HepG2 (cell line): Measurements from ENCODE around the gene VEGFA. TPM values are rescaled to one million over a fixed set of nuclear protein-coding genes. Genes with fewer than 3 reads are reported as not detected.
A peak's percentile ranks its signal among the peaks of the same experiment; 100 is the strongest.

Source experiments
- ATAC-seq: fragments of 200-7000 bp; cut with Tn5 transposase; 3 replicates; pipeline ENCODE4 v1.9.1; 2020; ENCODE audit warnings: mild to moderate bottlenecking, moderate library complexity
- BruUV-seq: library from RNA; stranded (reverse); fragments of 400-500 nt; replicated peaks from 2 replicates; lab custom pipeline; 2021; lab: Mats Ljungman, UMichigan
- CTCF ChIA-PET: fragments of 300-600 bp; formaldehyde crosslinking; extraction: SDS; loops from one replicate; lab custom pipeline; 2021; ENCODE audit warnings: low total read pairs, inconsistent platforms, low intra/inter-chr PET ratio; lab: Yijun Ruan, JAX
- POLR2A ChIA-PET: fragments of 350-600 bp; sonication (Branson Sonifier 250); formaldehyde crosslinking; loops from one replicate; lab custom pipeline; 2020; ENCODE audit warnings: antibody characterized with exemption, inconsistent platforms; lab: Yijun Ruan, JAX
- DNase-seq: peaks from one replicate; pipeline ENCODE4 v3.0.0-alpha.2; 2015; ENCODE audit warnings: low spot score
- FAIRE-seq: peaks from 3 replicates; lab custom pipeline; 2011; peaks lifted over from hg19 to GRCh38; lab: Jason Lieb, UNC
- H2AFZ ChIP-seq: one replicate; pipeline ENCODE4 v1.6.1; 2011; ENCODE audit warnings: low read length, inconsistent platforms
- H3K27ac ChIP-seq: fragments of 300-600 bp; 3 replicates; pipeline ENCODE4 v1.8.0; 2011; ENCODE audit warnings: mixed run types, mild to moderate bottlenecking, mixed read lengths, low read length, inconsistent platforms; ENCODE audit not compliant: insufficient read depth; ENCODE audit errors: extremely low read length
- H3K27me3 ChIP-seq, 2 experiments: fragments of 200-600 bp in 1 of 2; 2 replicates in 1 of 2; 3 replicates in 1 of 2; pipeline versions ENCODE4 v1.6.0 to v1.8.0; 2011; ENCODE audit warnings: low read length in 2 of 2, mild to moderate bottlenecking in 2 of 2, moderate library complexity in 2 of 2, inconsistent platforms in 1 of 2; ENCODE audit not compliant: insufficient read depth in 2 of 2, control insufficient read depth in 1 of 2
- H3K36me3 ChIP-seq, 2 experiments: fragments of 200-600 bp in 1 of 2; replicated peaks in 1 of 2; 2 replicates in 1 of 2; 3 replicates in 1 of 2; pipeline versions ENCODE4 v1.5.1 to v1.8.0; 2011; ENCODE audit warnings: low read length in 2 of 2, inconsistent platforms in 1 of 2; ENCODE audit not compliant: insufficient read depth in 2 of 2, control insufficient read depth in 1 of 2
- H3K4me1 ChIP-seq: 2 replicates; pipeline ENCODE4 v1.5.1; 2012; ENCODE audit warnings: low read length, inconsistent platforms; ENCODE audit not compliant: insufficient read depth
- H3K4me2 ChIP-seq: 2 replicates; pipeline ENCODE4 v1.6.0; 2011; ENCODE audit warnings: low read depth, low read length, inconsistent platforms
- H3K4me3 ChIP-seq, 3 experiments: fragments of 200-600 bp in 1 of 3; sonication (generic), shearing (Covaris generic) in 1 of 3; replicated peaks in 1 of 3; 2 replicates each; pipeline ENCODE4 v1.5.1; 2011 to 2016; ENCODE audit warnings: low read length in 3 of 3, inconsistent platforms in 2 of 3, low read depth in 2 of 3, mild to moderate bottlenecking in 2 of 3, control low read depth in 1 of 3, mixed read lengths in 1 of 3; ENCODE audit not compliant: insufficient read depth in 1 of 3
- H3K79me2 ChIP-seq: one replicate; pipeline ENCODE4 v1.6.1; 2011; ENCODE audit warnings: low read length, inconsistent platforms; ENCODE audit not compliant: insufficient read depth
- H3K9ac ChIP-seq: 2 replicates; pipeline ENCODE4 v1.6.0; 2011; ENCODE audit warnings: mild to moderate bottlenecking, low read depth, low read length, inconsistent platforms; ENCODE audit not compliant: insufficient read depth
- H3K9me3 ChIP-seq: 2 replicates; pipeline ENCODE4 v1.5.1; 2012; ENCODE audit warnings: mild to moderate bottlenecking, low read length
- H4K20me1 ChIP-seq: 2 replicates; pipeline ENCODE4 v1.6.0; 2011; ENCODE audit warnings: inconsistent platforms, mild to moderate bottlenecking, low read length, moderate library complexity; ENCODE audit not compliant: insufficient read depth
- CEBPB ChIP-seq: IDR thresholded peaks from 2 replicates; pipeline ENCODE4 v1.6.1; 2011; ENCODE audit warnings: low read depth, low read length, improper control_type of control experiment, borderline replicate concordance
- CEBPG ChIP-seq: IDR thresholded peaks from 2 replicates; pipeline ENCODE4 v1.6.1; 2016
- HNF4G ChIP-seq, 2 experiments: sonication (generic) in 1 of 2; formaldehyde crosslinking in 1 of 2; IDR thresholded peaks; 2 replicates each; pipeline versions ENCODE4 v1.4.0 to v1.6.1; 2011 to 2020; ENCODE audit warnings: borderline replicate concordance in 2 of 2, low read depth in 2 of 2, mild to moderate bottlenecking in 2 of 2, low read length in 1 of 2, missing genetic modification reagents in 1 of 2, moderate library complexity in 1 of 2
- NBN ChIP-seq: fragments of 450-650 bp; conservative IDR thresholded peaks from 2 replicates; pipeline ENCODE4 v1.6.1; 2017
- NFATC3 ChIP-seq: sonication (generic); formaldehyde crosslinking; IDR thresholded peaks from 2 replicates; pipeline ENCODE4 v1.5.1; 2020; ENCODE audit warnings: mild to moderate bottlenecking, missing genetic modification reagents
- NFYB ChIP-seq: sonication (generic); formaldehyde crosslinking; IDR thresholded peaks from 2 replicates; pipeline ENCODE4 v1.4.0; 2020; ENCODE audit warnings: missing genetic modification reagents
- REPIN1 ChIP-seq: sonication (generic); formaldehyde crosslinking; IDR thresholded peaks from 2 replicates; pipeline ENCODE4 v1.8.0; 2022; ENCODE audit warnings: missing genetic modification reagents, low read depth, mild to moderate bottlenecking, borderline replicate concordance
- SETDB1 ChIP-seq: sonication (generic); formaldehyde crosslinking; IDR thresholded peaks from 2 replicates; pipeline ENCODE4 v1.5.1; 2020; ENCODE audit warnings: missing genetic modification reagents, mild to moderate bottlenecking, borderline replicate concordance
- SMAD1 ChIP-seq: sonication (generic); formaldehyde crosslinking; IDR thresholded peaks from 2 replicates; pipeline ENCODE4 v1.4.0; 2020; ENCODE audit warnings: missing genetic modification reagents, low read depth, mild to moderate bottlenecking, borderline replicate concordance
- SP4 ChIP-seq: sonication (generic); formaldehyde crosslinking; IDR thresholded peaks from 2 replicates; pipeline ENCODE4 v1.8.1; 2023; ENCODE audit warnings: mild to moderate bottlenecking, missing genetic modification reagents
- TBX2 ChIP-seq: sonication (generic); formaldehyde crosslinking; IDR thresholded peaks from 2 replicates; pipeline ENCODE4 v1.5.0; 2020; ENCODE audit warnings: missing genetic modification reagents, mild to moderate bottlenecking, borderline replicate concordance
- THYN1 ChIP-seq: sonication (generic); formaldehyde crosslinking; IDR thresholded peaks from 2 replicates; pipeline ENCODE4 v1.8.1; 2023; ENCODE audit warnings: low read depth, mild to moderate bottlenecking, moderate library complexity, missing genetic modification reagents, borderline replicate concordance
- YEATS4 ChIP-seq: sonication (generic); formaldehyde crosslinking; IDR thresholded peaks from 2 replicates; pipeline ENCODE4 v1.4.0; 2020; ENCODE audit warnings: missing genetic modification reagents, borderline replicate concordance
- ZNF547 ChIP-seq: sonication (generic); formaldehyde crosslinking; IDR thresholded peaks from 2 replicates; pipeline ENCODE4 v1.5.1; 2020; ENCODE audit warnings: mild to moderate bottlenecking, missing genetic modification reagents
- ZNF607 ChIP-seq: sonication (generic); formaldehyde crosslinking; IDR thresholded peaks from 2 replicates; pipeline ENCODE4 v1.5.1; 2020; ENCODE audit warnings: missing genetic modification reagents, mild to moderate bottlenecking, borderline replicate concordance
- ZNF879 ChIP-seq: sonication (generic); formaldehyde crosslinking; IDR thresholded peaks from 2 replicates; pipeline ENCODE4 v1.8.1; 2023; ENCODE audit warnings: missing genetic modification reagents
- ZSCAN29 ChIP-seq: sonication (generic); formaldehyde crosslinking; conservative IDR thresholded peaks from 2 replicates; pipeline ENCODE4 v1.4.0; 2020; ENCODE audit warnings: mild to moderate bottlenecking, missing genetic modification reagents
- WGBS: methylation state at CpG from one replicate; pipeline ENCODE4 v1.1.6; 2017; ENCODE audit warnings: low lambda C conversion rate; 5-methylcytosine and 5-hydroxymethylcytosine counted together
- in situ Hi-C: cut with HindIII; loops from 2 replicates; pipeline ENCODE4 v1.10.0; 2017; ENCODE audit warnings: low pct_unique_long_range_greater_than_20kb; ENCODE audit not compliant: extremely low pct_ligation_motif_present
- intact Hi-C: fragments of 100-400 bp; cut with micrococcal nuclease; formaldehyde crosslinking; loops from one replicate; pipeline ENCODE4 v1.10.0; 2022; ENCODE audit not compliant: unreplicated experiment
- polyA plus RNA-seq, 8 experiments: library from polyadenylated mRNA; depleted of rRNA in 3 of 8; stranded (reverse) in 7 of 8; unstranded in 1 of 8; fragments of >200 nt; fragmentation: Illumina TruSeq in 4 of 8; extraction: Trizol in 4 of 8; gene quantifications; 2 replicates each; pipeline versions ENCODE4 v1.2.1 to v1.2.3, GENCODE V29; 2011 to 2016; ENCODE audit warnings: low read depth in 4 of 8, missing spikeins in 1 of 8, mixed read lengths in 1 of 8; ENCODE audit not compliant: insufficient read depth in 1 of 8
- total RNA-seq, 5 experiments: library from RNA; depleted of rRNA; stranded (reverse); fragments of >200 nt; fragmentation: Illumina TruSeq; extraction: Trizol; gene quantifications; 2 replicates each; pipeline ENCODE4 v1.2.3, GENCODE V29; 2016; ENCODE audit warnings: low read depth in 1 of 5
- TF ChIP-seq, protein P1 (sequence below): sonication (generic); formaldehyde crosslinking; IDR thresholded peaks from 2 replicates; pipeline ENCODE4 v1.4.0; 2020; ENCODE audit warnings: mild to moderate bottlenecking, missing genetic modification reagents
- TF ChIP-seq, protein P2 (sequence below): IDR thresholded peaks from 2 replicates; pipeline ENCODE4 v1.6.1; 2016; ENCODE audit warnings: mild to moderate bottlenecking, missing biosample characterization, missing genetic modification reagents
- TF ChIP-seq, protein P3 (sequence below): IDR thresholded peaks from 2 replicates; pipeline ENCODE4 v1.6.1; 2016
- TF ChIP-seq, protein P4 (sequence below): sonication (generic); formaldehyde crosslinking; IDR thresholded peaks from 2 replicates; pipeline ENCODE4 v1.4.0; 2020; ENCODE audit warnings: mild to moderate bottlenecking, missing genetic modification reagents

Gene VEGFA
- total and polyA plus RNA-seq, 2 of the 13 experiments (the other 11 are each of a cell fraction or from before 2014, with no cell fraction given), result 68.1 to 629 TPM

DNA sequence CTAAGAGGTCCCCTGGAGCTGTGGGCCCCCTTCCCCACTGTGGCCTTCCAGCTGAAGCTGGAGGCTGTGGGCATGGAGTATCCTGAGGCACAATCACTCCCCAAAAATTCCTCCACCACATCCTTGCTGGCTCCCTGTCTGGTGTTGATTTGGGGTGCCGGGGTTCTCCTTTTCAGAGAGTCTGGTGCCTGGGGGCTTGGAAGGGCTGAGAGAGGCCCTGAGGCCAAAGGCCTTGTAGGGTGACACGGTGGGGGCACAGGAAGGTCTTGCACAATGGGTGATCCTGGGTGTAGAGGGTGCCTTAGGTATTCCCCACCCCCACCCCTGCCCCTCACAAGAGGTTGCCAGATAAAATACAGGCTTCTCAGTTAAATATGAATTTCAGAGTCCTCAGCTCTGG, 33.2 kb upstream of the VEGFA start:
- no peaks in the 10 kb centered on the region for H3K36me3 ChIP-seq
- H3K4me3 ChIP-seq, result peak overlapping the region in 1 of 3 experiments; percentile 45; a peak in 2 of 6 replicates
- BruUV-seq, result no TSS peak
- no peaks in the 10 kb centered on the region for H4K20me1 ChIP-seq
- no peaks in the 10 kb centered on the region for H3K79me2 ChIP-seq
- no peak overlapping the region for H3K27ac ChIP-seq
- ChIA-PET CTCF (no interaction called here), POLR2A (interaction anchor here (1.4 kb wide), 1 partner anchor 107 kb away, joined by 3 read pairs; no protein-coding TSS in a partner anchor)
- WGBS, result 17% methylated on average over 2 of the region's 2 CpGs
- H3K9ac ChIP-seq, result peak overlapping the region; percentile 14; the same call in 1 of the 2 replicates
- no peak for DNase-seq
- no peak for ATAC-seq
- in situ Hi-C loops (no loop called here), intact Hi-C loops (no loop called here)
- no peak for FAIRE-seq
- H3K4me1 ChIP-seq, result peaks cover 88% of the 10 kb centered on the region
- no peak overlapping the region for H2AFZ ChIP-seq
- no peaks in the 10 kb centered on the region for H3K9me3 ChIP-seq
- peaks cover 0 to 6% of the 10 kb centered on the region in 2 experiments; a peak in 1 of 5 replicates for H3K27me3 ChIP-seq
- peak overlapping the region; percentile 71 for H3K4me2 ChIP-seq
- TF ChIP-seq ZNF879 (0 out of 2 replicates have a peak, but pooled peaks have one; percentile 5), THYN1 (CRISPR knock-in tag) (no peak), NFYB (no peak), NBN (no peak), NFATC3 (no peak), REPIN1 (CRISPR knock-in tag) (no peak), ZSCAN29 (no peak), ZNF607 (CRISPR knock-in tag) (peak; percentile 39; the same call in 1 of the 2 replicates), CEBPG (CRISPR knock-in tag) (0 out of 2 replicates have a peak, but pooled peaks have one; percentile 24), SETDB1 (CRISPR knock-in tag) (0 out of 2 replicates have a peak, but pooled peaks have one; percentile 63), YEATS4 (CRISPR knock-in tag) (peak; percentile 35; the same call in 1 of the 2 replicates), TBX2 (CRISPR knock-in tag) (no peak), SMAD1 (CRISPR knock-in tag) (no peak), HNF4G (IDR thresholded peaks at IDR 0.05; ENCODE audit: borderline replicate concordance, low read depth, low read length) (0 out of 2 replicates have a peak, but pooled peaks have one; percentile 11), HNF4G (CRISPR knock-in tag; IDR thresholded peaks at IDR 0.05; ENCODE audit: borderline replicate concordance, low read depth) (no peak), SP4 (CRISPR knock-in tag) (no peak), CEBPB (0 out of 2 replicates have a peak, but pooled peaks have one; percentile 10), ZNF547 (CRISPR knock-in tag) (no peak)
- TF ChIP-seq, protein P1, sequence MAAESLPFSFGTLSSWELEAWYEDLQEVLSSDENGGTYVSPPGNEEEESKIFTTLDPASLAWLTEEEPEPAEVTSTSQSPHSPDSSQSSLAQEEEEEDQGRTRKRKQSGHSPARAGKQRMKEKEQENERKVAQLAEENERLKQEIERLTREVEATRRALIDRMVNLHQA (CRISPR knock-in tag), result no peak
- TF ChIP-seq, protein P2, sequence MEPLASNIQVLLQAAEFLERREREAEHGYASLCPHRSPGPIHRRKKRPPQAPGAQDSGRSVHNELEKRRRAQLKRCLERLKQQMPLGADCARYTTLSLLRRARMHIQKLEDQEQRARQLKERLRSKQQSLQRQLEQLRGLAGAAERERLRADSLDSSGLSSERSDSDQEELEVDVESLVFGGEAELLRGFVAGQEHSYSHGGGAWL (CRISPR knock-in tag), result no peak
- TF ChIP-seq, protein P3, sequence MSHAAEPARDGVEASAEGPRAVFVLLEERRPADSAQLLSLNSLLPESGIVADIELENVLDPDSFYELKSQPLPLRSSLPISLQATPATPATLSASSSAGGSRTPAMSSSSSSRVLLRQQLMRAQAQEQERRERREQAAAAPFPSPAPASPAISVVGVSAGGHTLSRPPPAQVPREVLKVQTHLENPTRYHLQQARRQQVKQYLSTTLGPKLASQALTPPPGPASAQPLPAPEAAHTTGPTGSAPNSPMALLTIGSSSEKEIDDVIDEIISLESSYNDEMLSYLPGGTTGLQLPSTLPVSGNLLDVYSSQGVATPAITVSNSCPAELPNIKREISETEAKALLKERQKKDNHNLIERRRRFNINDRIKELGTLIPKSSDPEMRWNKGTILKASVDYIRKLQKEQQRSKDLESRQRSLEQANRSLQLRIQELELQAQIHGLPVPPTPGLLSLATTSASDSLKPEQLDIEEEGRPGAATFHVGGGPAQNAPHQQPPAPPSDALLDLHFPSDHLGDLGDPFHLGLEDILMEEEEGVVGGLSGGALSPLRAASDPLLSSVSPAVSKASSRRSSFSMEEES (CRISPR knock-in tag), result 0 out of 2 replicates have a peak, but pooled peaks have one; percentile 1
- TF ChIP-seq, protein P4, sequence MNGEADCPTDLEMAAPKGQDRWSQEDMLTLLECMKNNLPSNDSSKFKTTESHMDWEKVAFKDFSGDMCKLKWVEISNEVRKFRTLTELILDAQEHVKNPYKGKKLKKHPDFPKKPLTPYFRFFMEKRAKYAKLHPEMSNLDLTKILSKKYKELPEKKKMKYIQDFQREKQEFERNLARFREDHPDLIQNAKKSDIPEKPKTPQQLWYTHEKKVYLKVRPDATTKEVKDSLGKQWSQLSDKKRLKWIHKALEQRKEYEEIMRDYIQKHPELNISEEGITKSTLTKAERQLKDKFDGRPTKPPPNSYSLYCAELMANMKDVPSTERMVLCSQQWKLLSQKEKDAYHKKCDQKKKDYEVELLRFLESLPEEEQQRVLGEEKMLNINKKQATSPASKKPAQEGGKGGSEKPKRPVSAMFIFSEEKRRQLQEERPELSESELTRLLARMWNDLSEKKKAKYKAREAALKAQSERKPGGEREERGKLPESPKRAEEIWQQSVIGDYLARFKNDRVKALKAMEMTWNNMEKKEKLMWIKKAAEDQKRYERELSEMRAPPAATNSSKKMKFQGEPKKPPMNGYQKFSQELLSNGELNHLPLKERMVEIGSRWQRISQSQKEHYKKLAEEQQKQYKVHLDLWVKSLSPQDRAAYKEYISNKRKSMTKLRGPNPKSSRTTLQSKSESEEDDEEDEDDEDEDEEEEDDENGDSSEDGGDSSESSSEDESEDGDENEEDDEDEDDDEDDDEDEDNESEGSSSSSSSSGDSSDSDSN, result no peak
